ENCODE data around the gene PDE7B.

The PDE7B gene

DNA sequence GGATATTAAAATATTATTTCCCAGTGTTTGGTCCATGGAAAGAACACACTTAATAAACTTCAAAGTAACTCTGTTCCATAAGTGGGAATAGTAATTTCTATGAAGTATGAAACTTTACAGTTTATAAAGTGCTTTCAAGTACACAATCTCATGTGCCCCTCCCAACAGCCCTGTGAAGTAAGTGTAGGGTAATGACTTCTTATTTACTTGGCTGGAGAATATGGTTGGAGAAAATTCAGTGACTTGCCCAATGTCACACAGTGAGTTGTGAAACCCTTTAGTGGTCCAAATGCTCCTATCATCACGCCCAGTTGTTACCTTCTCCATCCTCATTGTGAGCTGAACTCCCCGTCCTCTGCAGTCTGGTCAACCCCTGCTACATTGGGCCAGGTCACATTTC lies 141.2 kb downstream of the PDE7B start:
- no peak for DNase-seq

DNA sequence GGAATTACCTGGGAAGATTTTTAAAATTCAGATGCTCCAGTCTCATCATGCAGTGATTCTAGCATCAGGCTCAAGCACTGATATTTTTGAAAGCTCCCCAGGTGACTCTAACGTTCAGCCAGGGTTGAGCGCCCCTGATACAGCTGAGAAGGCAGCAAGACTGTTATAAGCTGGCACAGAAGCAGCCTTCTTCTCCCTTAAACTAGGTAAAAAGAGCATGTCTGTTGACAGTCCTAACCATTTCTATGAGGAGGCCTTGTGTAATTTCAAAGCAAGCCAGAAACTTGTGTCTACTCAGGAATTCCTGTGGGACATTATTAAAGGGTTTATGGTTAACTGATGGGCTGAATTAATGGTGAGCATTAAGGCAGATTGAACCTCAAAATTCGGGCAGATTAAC lies 141.9 kb downstream of the PDE7B start:
- no peak for DNase-seq

DNA sequence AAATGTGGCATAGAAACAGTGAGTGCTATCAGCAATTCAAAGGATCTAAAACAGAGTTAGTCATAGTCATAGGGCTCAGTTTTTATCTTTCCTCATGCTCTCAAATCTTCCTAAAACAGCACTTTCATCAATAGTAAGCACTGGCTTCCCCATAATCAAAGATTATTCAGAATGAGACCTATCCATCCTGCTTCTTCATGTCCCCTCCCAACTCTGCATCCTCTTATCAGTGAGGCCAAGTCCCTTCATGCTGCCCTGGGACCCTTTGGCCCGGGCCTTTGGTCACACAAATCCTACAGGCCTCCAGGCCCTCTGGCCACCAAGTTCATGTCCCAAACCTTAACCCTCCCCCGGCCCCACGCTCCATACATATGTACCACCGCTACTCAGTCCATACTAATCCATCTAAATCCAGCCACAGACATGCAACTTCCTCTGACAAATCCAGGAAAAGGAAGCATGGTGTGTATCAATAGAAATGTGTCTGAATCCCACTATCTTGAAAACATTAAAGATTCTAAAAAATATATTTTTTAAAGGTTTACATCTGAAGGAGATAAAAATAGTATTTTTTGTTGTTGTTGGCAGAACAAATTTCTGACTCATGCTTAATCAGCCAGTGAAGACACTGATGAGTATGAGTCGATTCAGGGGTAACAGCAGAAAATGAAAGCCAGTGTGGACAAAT lies 143.5 kb downstream of the PDE7B start:
- no peak for DNase-seq

DNA sequence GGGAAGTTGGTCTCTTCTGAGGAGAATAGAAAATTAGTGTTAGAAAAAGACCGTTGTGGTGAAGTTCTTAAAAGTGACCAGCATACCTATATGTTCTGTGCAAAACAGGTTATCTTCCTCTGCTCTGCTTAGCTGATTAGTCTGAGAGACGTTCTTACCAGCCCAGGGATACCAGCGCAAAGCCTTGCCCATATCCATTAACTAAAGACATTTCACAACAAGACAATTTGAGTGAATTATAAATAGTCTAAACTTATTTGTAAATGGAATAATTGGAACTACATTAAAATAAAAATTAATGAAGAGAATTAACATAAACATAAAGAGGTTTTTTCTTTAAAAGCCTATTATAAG lies 144.0 kb downstream of the PDE7B start:
- DNase-seq, result no peak

DNA sequence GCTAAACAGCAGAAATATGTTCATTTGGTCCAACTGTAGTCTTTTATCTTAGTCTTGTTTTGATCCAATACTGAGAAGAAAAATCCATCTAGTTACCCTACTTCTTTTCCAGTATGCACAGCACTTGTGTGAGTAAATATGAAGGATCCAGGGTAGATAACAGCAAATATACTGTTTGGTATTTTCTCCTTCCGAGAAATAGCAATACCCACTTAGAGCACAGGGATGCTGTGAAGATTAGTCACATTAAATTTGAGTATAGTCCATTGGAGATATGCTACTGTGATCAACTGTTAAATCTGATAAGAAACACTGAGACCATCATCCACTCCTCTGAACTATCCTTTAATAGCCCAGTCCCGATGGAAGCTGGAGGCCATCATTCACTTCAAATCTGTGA lies 145.2 kb downstream of the PDE7B start:
- no peak for DNase-seq

DNA sequence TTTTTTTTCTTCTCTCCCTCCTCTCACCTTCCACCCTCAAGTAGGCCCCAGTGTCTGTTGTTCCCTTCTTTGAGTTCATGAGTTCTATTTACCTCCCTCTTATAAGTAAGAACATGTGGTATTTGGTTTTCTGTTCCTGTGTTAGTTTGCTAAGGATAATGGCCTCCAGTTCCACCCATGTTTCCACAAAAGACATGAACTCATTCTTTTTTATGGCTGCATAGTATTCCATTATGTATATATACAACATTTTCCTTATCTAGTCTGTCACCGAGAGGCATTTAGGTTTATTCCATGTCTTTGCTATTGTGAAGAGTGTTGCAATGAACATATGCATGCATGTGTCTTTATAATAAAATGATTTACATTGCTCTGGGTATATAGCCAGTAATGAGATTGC lies 147.9 kb downstream of the PDE7B start:
- no peak for DNase-seq

DNA sequence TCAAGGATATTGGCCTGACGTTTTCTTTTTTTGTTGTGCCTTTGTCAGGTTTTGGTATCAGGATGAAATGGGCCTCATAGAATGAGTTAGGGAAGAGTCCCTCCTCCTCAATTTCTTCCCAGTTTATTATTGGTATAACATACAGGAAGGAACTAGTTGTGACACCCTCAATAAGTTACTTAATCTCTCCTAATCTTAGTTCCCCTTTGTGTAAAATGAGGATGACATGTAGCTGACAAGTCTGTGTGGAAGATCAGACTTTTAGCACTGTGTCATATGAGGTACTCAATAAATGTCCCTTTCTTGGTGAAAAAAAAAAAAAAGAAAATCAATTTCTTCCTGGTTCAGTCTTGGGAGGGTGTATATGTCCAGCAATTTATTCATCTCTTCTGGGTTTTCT lies 155.8 kb downstream of the PDE7B start:
- no peak for DNase-seq

DNA sequence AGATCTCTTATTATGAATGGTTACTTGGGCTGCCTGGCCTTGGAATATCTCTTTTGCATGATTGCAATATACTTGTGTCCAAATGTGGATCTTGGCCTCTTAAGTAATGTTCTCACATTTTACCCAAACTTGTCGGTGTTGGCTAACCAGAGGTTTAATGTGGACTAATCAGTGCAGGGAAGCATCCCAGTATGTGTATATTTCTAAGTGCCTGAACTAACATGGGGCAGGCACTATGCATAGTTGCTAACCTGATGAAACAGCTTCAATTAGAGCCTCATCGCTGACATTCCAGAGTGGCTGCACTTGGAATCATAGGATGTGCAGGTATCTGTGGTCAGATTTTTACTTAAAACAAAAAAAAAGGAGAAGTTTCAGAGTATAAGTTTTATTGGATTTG lies 160.0 kb downstream of the PDE7B start:
- no peak for DNase-seq

DNA sequence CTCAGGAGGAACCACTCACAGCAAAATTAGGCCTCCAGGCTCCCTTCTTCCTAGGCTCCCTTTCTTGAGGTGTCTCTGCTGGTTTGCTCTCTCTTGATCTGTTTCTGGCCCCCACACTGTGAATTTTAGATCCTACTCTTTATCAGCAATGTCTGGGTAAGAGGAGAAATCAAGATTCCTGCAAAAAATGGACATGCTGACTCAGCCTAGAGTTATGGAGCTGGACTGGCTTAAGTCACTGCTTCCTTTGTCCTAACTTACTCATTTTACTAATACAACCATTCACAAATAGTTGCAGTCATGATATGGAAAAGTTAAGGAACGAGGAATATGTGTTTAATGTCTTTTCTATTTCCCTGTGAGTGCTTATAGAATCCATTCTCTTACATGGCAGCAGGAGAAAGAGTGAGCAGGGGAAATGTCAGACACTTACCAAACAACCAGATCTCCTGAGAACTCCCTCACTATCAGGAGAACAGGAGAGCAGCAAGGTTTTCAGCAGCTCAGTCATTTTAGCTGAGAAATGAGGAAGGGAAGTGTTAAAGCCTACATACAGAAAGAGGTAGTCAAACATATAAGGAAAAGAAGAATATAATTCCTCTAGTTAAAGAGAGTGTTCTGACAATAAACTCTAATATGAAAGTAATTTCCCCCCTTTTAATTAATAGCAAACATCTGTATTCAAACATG lies 160.8 kb downstream of the PDE7B start:
- DNase-seq, result no peak

DNA sequence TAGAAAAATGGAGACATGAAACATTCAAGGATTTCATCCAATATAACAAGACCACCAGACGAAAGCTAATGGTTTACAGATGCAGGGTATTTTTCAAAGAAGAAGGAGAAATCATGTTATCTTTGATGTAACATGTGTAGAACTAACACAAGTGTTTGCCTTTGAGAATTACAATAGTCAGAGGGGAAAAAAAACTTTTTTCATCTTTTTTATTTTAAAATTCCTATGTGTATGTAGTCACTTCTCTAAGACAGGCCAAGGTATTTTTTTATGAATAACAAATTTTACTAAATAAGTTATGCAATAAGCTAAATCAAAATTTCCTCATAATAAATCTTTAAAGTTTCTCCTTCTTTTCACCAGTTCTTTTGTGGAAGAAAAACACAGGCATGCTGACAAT lies 161.4 kb downstream of the PDE7B start:
- DNase-seq, result no peak

DNA sequence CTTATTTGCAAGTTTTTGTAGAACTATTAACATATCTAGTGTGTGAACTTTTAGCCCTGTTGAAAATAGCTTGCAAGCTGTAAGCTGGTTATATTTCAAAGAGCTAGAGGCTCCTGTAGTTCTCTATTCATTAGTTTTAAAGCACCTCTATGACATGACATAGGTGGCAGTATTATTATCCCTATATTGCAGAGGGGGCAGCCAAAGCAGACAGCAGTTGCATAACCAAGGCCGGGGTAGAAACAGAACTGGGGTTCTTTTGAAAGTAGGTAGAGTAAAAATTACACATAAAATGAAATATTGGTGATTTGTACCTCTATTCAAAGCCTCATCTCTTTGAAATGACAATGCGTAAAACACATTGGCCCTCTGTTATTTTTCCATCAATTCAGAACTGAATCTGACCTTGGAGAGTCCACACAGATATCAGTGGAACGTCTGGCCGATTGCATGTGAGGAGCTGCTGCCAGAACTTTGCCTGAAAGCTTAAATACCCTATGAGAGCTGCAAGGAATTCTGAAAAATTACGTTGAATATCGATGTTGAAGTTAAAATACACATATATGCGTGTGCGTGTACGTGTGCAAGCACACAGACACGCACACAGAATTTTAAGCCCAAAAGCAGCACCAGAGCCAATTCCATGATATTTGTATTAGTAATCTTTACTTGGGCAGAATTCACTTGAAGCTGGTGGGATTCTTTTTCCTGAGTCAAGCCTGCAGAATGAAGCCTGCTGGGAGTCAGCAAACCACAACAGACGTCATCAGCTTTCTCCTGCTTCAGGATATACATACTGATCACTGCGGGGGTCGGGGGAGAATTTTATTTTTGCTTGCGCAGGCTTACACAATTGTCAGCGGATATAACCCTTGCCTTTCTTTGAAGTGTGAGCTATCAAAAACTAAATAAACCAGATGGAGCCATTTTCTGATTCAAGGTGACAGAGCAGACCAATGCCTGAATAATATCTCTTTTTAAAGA lies 163.2 kb downstream of the PDE7B start:
- DNase-seq, result no peak

DNA sequence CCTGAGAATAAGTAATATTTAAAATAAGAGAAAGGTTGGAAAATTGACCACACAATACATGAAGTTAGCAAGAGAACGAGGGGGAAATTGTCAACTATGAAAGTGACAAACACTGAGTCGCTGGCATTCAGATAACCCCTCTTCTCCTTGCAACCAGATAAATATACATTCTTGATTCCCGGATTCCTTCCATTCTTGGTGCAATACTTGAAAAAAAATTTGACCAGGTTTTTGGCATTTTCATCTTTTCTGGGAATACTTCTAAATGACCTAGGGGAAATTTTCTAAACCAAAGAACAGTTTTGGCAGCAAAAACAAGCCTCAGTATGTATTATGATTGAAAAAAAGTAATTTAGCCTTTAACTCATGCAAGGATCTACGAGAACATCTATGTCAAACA lies 164.0 kb downstream of the PDE7B start:
- no peak for DNase-seq

DNA sequence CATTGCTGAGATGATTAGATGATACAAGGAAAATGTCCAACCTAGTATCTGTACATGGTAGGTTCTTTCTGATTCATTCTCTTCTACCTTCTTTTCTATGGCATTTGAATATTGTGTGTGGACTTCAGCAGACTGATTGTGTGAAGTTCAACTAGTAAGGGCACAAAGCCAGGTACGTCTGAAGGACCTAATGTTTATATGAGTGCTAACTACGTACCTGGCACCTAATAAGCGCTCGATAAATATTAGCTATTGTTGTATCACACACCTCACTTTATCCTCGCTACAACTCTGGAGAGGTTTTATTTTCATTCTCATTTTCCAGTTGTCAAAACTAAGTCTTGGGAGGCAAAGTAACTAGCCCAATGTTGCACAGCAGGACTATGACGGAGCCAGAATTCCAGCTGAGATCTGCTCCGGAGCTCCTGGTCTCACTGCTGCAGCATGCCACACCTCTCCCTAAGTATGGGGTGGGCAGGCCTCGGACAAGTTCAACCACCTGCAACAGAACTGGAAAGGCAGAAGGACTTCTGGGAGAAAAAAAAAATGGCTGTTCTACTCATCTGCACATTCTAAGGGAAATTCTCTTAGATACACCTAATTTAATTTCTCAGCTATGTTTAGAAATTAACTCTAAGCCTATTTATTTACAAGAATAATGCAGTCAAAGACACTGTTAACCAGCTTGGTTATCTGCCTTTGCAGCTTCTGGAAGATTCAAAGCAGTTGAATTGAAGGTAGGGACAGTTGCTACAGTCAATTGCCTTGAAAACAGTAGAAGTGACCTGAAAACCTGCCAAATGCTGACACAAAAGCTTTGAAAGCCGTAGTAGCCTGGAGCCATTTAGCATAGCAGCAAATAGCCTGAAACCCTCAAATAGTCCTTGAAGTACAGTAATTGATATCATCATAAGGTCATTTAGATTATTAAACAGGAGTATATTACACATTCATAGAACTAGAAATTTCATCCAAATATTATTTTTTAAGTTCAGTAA lies 165.0 kb downstream of the PDE7B start:
- DNase-seq, result no peak

DNA sequence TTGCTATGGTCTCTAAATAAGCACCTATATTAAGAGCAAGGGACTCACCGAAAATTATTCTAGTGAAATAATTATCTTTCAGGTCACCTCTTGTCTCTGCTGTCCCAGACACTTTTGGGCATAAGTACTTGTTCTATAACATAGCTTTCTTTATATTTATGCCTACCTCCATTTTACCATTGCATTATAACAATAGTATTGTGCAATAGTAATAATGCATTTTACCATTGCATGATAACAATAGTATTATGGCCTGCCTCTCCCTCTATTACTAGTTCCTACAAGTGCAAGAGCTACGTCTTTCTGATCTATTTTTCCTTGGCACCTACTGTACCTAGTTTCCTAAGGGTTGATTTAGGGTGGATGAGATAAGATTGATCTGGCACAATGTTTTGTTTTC lies 169.2 kb downstream of the PDE7B start:
- no peak for DNase-seq

DNA sequence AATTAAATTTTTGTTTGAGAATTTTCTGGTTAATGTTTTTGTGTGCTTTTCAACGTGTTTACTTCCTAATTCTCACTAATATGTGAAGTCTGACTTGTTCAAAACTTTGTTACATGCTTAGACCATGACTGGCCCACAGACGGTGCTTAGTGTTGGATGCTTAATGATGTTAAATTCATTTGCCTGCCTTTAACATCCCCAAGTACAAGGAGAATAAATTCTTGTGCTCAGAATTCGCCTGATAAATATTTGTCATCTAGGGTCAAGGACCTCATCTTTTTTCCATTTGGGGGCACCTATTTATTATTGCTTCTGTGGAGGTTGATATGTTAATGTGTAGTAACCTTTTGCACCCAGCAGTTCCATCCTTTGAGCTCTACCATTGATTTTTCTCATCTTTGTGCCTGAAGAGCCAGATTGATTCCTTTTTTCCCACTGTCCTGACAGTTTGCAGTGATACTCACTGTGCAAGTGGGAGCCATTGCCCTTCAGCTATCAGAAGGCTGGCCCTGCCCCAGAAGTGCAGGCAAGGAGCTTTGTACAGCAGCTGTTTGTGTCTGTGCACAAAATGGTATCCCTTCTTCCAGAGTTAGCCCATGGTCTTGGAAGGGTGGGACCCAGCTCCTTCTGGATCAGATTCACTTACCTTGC lies 170.8 kb downstream of the PDE7B start:
- no peak for DNase-seq

DNA sequence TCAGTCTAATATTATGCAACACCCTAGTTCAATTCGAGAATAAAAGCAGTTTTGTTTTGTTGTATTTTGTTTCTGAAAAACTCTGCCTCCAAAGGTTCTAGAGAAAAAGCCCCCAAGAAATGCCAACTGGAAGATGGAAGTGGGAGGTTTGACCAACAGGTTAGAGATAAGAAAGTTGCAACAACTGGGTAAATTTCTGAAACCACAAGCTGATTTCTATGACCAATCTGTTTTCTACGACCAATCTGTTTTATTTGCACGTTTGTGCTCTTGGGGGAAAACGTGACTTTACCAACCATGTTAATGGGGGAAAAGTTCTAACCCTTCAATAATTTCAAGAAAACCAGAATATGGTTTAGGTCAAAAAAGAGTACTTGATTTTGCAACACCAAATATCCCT lies 173.2 kb downstream of the PDE7B start:
- DNase-seq, result no peak

DNA sequence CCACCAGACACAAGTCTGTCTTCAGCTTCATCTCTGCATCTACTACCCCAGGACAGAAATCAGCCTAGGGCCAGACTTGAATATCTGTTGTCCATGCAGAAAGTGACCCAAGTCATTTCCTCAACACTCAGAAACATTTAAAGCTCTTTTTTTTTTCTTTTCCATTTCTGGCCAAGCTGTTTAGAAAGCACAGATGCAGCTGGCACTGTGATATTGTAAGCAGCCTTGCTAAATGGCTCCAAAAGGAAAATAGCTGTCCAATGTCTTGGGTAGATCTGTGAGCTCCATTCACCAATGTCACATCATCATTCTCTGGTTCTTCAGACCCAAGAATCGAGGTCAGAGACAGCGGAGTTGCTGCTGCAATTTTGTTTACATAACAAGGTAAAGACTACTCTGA lies 174.2 kb downstream of the PDE7B start:
- no peak for DNase-seq

DNA sequence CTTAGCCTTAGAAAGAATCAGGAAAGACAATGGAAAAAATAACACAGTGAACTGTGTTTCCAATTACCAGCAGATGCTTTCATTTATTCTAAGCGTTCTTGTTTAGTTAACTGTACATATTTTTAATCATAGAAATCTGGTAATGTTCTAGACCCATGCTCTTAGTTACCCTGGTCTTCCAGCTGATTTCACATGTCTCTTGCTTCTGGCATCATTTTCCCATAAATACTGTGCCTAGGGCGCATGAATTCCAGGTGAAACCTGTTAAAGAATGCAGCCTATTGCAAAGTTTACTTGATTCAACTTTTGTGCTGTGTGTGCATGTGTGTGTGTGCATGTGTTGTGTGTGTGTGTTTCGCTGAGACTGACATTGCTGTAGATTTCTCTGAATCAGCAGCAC lies 178.6 kb downstream of the PDE7B start:
- DNase-seq, result no peak

DNA sequence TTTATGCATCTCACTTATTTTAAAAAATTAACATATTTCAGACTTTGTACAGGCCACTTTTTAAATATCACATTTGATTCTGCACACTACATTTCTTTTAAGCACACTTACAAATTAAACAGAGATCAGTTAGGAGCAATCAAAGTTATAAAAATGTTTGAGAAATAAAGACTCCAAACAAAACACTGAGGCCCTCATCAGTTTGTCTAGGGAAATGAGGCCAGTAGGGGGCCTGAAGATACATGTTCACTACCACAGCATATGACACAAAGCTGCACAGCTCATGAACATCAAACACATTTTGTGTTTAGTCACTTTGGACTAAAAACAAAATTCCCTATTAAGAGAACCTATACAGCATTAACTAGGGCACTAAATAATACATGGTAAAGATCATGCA lies 180.5 kb downstream of the PDE7B start:
- DNase-seq, result no peak

DNA sequence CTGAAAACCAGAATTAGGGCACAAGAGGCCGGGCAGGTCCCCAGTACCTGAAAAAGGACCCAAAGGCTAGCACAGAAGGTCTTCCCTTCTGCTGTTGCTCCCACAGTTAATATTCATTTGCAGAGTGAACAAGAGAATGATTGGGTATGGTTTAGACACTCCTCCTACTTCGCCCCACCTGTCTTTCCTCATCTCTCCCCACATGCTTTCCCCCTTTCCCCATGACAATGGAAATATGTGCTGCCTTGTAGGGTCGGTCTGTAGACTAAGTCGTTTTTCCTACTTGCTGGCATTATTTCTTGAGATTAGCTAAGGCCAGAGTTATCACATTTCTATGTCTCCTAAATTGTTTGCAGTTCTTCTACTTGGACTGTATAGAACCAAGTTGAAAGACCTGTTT lies 181.9 kb downstream of the PDE7B start:
- DNase-seq, result no peak

DNA sequence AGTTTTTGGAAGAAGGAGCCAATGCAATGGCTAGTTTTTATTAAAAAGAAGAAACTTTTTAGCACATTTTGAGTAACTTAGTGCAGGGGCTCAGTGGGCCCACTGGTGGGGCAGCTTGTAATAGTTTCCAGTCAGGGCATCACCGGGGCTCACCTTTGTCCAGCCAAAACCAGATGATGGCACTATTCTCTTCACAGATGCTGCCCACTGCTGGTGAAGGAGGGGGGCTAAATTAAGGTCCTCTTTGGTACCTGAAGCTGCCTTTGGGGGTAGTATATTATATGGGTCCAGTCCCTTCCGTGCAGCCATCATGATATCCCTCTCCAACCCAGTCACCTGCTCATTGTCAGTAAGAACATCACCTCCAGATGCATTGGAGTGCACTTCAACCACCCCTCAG lies 182.9 kb downstream of the PDE7B start:
- DNase-seq, result no peak
